Stimulated activated CD4-positive, alpha-beta T cell treated with anti-CD3 and anti-CD28 coated beads, Interleukin-1b, Interleukin-23, amount 100 ng/mL, for 48 hours (primary cell): ENCODE data around the gene RRAS.
"Not testable (repeated sequence)": the region's sequence is repeated elsewhere in the genome, so short reads cannot be mapped to it uniquely, and the experiment has no call there.

Experiments used
- DNase-seq: peaks from one replicate; pipeline ENCODE4 v3.0.0-alpha.2; 2020

The RRAS gene

DNA sequence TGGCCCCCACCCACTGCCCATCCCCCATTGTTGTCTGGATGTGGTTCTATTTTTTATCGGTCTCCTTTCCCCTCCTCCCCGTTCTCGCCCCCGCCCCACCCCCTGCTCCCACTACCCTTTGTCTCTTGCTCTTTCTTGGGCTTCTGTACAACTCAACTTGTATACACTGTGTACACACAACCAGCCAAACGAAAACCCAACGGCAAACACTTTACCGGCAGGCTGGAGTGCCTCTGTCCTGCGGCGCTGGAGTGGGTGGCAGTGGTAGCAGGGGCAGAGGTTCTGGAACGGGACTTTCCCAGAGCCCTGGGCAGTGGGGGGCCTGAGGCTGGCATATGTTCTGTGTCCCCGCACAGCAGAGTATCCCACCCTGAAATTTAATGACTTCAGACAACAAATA is 13.7 kb downstream of the RRAS start:
- no peak for DNase-seq

DNA sequence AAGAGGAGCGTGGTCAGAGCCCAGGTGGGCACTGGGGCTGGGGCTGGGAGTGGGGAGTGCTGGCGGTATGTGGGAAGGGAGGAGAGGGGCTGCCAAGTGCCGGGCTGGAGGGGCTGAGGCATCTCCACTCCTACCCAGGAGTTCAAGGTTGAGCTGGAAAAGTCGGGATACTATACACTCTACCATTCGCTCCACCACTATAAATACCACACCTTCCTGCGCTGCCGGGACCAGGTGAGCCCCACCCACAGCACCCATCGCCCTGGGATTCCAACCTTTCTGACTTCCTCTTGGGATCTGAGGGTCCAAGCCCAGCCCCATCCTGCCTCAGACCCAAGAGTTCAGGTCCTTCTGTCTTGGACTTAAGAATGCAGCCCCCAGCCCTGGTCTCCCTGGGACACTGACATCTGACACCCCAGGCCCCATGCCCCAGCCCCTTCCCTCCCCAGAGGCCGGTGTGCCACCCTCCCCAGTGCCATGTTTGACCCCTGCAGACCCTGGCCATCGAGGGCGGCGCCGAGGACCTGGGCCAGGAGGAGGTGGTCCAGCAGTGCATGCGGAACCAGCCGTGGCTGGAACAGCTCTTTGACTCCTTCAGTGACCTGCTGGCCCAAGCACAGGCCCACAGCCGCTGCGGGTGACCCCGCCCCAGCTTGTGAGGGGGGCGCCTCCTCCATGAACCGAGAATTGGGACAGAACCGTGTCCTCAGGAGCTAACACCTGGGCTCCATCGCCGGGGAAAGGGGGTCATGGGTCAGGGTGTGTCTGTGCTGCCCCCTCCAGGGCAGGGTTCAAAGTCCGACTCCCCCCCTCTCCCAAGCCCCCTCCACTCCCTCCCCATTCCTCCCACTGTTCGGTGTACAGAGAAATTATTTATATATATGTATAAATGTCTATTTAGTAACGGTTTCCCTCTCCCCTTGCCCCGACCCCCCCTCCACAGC is 14.7 kb downstream of the RRAS start:
- no peak for DNase-seq

DNA sequence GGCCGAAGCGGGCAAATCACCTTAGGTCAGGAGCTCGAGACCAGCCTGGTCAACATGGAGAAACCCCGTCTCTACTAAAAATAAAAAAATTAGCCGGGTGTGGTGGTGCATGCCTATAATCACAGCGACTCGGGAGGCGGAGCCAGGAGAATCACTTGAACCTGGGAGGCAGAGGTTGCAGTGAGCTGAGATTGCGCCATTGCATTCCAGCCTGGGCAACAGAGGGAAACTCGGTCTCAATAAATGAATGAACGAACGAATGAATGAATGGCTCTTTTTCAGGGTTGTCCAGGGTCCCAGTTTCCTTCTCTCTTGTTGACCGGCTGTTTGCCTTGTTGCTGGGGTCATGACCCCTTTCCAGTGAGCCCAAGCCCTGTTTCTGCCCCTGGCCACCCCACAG is 22.1 kb downstream of the RRAS start:
- not testable (repeated sequence) for DNase-seq

DNA sequence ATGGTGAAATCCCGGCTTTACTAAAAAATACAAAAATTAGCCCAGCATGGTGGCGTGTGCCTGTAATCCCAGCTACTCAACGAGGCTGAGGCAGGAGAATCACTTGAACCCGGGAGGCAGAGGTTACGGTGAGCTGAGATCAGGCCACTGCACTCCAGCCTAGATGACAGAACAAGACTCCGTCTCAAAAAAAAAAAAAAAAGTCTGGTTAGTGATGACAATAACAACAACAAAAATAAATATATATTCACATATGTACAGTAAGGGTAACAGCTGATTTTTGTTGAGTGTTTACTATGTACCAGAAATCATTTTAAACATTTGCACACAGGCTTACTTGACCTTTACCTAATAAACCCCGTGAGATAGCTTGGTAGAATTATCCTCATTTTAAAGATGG is 23.0 kb downstream of the RRAS start:
- no peak for DNase-seq

DNA sequence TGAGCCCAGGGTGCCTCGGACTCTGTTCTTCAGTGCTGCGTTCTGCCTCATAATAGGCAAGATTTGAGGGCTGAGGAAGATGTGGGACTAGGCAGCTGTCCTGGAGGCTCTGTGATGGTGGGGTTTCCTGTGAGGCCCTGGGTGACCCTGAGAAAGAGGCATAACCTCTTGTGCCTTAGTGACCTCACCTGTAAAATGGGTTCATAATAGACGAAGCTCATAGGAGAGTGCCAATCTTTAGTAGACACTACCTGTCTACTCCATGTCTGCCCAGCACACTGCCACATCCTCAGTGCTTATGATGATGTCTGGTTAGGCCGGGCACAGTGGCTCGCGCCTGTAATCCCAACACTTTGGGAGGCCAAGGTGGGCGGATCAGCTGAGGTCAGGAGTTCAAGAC is 23.4 kb downstream of the RRAS start:
- no peak for DNase-seq

DNA sequence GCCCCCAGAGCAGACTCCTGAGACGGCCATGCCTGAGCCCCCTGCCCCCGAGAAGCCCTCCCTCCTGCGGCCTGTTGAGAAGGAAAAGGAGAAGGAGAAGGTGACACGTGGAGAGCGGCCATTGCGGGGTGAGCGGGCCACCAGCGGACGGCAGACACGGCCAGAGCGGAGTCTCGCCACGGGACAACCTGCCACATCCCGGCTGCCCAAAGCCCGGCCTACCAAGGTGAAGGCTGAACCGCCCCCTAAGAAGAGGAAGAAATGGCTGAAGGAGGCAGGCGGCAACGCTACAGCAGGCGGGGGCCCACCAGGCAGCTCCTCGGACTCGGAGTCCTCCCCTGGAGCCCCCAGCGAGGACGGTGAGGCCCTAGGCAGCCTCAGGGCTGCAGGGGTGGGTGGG is 24.1 kb downstream of the RRAS start:
- DNase-seq: no peak

DNA sequence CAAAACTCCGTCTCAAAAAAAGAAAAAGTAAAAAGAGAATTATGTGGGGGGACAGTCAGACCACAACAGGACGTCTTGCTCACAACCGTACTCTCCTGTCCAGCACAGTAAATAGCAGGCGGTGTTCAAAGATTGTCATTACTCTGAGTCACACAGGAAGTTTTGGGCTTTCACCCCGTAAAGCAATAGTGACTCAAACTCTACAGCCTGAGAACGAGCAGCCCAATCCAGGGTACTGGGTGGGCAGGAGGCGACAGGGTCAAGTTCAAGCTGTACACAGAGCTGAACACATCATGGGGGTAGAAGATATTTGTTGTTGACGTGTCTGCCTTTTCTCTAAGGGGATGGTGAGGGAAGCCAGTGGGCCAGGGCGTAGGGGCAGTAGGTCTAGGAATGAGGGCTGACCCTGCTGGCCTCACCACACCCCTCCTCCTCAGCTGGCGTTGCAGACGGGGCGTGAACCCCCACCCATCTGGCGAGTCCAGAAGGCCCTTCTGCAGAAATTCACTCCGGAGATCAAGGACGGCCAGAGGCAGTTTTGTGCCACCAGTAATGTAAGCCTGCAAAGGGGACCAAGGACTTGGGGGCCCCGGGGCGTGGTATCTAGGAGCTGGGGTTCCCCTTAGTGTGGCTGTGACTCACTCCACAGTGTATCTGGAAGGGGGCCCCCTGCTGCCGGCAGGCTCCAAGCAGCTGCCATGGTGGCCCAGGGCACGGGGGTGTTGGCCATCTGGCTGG is 25.7 kb downstream of the RRAS start:
- DNase-seq: peak; percentile 25

DNA sequence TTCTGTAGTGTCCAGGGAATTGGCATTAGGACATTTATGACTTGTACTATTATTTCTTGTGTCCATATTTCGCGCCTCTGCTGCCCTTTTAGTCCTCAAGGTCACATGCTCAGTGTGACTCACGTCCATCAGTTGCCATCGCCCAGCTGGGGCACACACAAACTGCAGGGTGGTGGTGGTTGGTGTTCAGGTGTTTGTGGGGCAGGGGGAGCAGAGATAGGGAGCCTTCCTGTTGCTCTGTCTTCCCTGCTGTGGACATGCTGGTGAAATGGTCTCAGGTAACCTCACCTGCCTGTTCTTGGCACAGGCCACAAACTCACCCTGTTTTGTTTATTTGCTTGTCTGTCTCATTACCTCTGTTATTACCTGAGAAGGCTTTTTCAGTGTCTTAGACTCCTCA is 26.6 kb downstream of the RRAS start:
- no peak for DNase-seq

DNA sequence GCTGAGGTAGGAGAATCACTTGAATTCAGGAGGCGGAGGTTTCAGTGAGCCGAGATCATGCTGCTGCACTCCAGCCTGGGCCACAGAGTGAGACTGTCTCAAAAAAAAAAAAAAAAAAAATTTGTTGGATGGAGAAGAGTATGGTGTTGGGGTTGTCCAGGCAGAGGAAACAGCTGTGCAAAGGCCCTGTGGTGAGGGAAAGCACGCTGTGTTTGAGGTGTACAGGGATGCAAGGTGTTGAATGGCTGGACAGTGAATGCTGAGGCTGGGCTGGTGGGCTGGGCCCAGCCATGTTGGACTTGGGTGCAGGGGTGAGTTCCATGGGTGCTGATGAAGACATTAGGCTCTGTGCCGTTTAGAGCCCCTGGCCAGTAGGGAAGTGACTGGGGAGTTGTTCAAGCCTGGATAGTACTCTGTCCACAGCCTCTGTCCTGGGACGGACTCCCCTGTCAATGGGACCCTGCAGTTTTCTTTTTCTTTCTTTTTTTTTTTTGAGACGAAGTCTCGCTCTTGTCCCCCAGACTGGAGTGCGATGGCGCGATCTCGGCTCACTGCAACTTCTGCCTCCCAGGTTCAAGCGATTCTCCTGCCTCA is 30.3 kb downstream of the RRAS start:
- DNase-seq: no peak

DNA sequence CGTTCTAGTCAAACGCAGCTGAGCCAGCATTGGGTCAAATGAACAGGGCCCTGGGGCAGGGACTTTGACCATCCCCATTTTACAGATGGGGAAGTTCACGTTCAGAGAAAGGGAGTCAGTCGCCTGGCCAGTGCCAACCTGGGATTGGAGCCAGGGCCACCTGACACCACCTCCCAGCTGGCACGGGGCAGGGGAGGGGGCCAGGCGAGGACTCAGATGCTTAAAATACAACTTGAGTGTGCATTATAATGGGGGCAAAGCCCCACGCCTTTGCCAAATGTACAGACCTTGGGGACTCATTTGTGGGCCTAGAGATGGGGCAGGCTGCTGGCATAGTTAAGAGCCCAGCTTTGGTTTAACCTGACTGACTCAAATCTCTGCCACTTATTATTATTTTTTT is 34.3 kb downstream of the RRAS start:
- no peak for DNase-seq

DNA sequence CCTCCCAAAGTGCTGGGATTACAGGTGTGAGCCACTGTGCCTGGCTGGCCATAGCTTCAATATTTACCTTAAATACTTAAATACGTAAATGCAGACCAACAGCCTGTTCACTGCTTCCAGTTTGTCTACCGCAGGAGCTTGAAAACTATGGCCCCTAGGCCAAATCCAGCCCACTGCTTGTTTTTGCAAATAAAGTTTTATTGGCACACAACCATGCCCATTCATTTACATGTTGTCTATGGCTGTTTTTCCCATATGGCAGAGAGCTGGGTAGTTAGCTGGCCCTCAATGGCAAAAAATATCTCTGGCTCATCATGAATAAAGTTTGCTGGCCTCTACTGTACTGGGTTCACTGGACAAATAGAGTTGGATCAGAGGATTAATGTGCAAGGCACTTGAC is 37.1 kb downstream of the RRAS start:
- DNase-seq: no peak

DNA sequence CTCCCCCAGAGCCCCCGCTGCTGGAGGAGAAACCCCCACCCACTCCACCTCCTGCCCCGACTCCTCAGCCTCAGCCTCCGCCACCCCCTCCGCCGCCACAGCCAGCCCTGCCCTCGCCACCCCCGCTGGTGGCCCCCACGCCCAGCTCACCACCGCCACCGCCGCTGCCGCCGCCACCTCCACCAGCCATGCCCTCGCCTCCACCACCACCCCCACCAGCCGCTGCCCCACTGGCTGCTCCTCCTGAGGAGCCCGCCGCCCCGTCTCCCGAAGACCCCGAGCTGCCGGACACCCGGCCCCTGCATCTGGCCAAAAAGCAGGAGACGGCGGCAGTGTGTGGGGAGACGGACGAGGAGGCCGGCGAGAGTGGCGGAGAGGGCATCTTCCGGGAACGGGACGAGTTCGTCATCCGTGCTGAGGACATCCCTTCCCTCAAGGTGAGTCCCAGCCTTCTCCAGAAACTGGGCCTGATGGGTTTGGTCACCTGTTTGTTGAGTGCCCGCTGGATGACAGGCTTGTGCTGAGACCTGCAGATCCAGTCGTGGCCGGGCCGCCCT is 38.4 kb downstream of the RRAS start:
- DNase-seq: no peak

DNA sequence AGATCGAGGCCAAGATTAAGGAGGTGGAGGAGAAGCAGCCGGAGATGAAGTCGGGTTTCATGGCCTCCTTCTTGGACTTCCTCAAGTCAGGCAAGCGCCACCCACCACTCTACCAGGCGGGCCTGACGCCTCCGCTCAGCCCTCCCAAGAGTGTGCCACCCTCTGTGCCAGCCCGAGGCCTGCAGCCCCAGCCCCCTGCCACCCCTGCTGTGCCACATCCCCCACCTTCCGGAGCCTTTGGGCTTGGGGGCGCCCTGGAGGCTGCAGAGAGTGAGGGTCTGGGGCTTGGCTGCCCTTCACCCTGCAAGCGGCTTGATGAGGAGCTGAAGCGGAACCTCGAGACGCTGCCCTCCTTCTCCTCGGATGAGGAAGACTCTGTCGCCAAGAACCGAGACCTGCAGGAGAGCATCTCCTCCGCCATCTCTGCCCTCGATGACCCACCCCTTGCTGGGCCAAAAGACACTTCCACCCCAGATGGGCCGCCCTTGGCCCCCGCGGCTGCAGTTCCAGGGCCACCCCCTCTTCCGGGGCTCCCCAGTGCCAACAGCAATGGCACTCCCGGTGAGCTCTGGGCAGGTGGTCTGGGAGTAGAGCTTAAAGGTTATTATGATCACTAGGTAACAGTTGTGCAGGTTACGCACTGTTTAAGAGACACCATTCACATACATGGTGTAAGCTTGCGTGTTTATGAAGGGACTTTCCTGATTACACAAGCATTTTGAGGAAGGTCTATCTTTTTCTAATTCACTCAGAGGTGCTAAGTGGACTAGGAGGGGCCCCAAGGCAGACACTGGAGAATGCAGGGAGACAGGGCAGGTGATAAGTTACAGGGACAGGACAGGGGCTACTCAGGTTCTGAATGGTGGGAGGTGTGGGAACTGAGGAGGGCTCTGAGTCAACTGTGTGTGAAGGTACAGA is 40.3 kb downstream of the RRAS start:
- DNase-seq: no peak

DNA sequence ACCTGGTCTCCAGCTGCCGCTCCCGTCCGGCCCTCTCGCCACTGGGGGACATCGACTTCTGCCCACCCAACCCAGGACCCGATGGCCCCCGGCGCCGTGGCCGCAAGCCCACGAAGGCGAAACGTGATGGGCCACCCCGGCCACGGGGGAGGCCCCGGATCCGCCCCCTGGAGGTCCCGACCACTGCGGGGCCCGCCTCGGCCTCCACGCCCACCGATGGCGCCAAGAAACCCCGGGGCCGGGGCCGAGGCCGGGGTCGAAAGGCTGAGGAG is 42.3 kb downstream of the RRAS start:
- no peak for DNase-seq

DNA sequence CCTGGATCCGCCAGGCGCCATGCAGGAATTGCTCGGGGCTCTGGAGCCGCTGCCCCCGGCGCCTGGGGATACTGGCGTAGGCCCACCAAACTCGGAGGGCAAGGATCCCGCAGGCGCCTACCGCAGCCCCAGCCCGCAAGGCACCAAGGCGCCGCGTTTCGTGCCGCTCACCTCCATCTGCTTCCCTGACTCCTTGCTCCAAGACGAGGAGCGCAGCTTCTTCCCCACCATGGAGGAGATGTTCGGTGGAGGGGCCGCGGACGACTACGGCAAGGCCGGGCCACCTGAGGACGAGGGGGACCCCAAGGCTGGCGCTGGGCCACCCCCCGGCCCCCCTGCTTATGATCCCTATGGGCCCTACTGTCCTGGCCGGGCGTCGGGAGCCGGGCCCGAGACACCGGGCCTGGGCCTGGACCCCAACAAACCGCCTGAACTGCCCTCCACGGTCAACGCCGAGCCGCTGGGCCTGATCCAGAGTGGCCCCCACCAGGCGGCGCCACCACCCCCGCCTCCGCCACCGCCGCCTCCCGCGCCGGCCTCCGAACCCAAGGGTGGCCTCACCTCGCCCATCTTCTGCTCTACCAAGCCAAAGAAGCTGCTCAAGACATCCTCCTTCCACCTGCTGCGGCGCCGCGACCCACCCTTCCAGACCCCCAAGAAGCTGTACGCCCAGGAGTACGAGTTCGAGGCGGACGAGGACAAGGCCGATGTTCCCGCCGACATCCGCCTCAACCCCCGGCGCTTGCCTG is 42.8 kb downstream of the RRAS start:
- DNase-seq: no peak

DNA sequence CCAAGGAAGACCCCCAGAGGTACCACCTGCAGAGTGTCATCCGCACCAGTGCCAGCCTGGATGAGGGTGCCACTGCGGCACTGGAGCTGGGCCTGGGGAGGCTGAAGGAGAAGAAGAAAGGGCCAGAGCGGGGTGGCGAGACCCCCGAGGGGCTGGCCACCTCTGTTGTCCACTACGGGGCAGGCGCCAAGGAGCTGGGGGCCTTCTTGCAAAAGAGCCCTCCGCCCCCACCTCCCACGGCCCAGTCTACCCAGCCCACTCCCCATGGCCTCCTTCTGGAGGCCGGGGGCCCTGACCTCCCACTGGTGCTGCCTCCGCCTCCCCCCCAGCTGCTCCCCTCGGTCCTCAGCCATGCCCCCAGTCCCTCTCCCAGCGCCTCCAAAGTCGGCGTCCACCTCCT is 43.5 kb downstream of the RRAS start:
- no peak for DNase-seq

DNA sequence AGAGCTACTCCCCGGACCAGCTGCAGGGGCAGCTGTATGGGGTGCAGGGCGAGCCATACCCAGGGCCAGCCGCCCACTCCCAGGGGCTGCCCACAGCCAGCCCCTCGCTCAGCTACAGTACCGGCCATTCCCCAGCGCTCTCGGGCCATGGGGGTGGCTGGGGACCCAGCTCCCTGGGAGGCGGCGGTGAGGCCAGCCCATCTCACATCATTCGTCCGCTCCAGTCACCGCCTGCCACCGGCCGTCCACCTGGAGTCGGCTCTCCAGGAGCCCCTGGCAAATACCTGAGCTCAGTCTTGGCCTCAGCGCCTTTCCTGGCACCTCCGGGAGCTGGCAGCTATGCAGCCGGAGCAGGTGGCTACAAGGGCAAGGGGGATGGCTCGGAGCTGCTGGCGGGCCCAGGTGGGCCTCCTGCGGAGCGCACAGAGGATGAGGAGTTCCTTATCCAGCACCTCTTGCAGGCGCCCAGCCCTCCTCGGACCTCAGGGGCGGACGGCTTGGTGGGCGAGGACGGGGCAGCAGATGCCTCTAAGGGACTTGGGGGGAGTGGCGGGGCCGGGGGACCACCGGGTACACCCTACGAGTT is 44.0 kb downstream of the RRAS start:
- DNase-seq: no peak

DNA sequence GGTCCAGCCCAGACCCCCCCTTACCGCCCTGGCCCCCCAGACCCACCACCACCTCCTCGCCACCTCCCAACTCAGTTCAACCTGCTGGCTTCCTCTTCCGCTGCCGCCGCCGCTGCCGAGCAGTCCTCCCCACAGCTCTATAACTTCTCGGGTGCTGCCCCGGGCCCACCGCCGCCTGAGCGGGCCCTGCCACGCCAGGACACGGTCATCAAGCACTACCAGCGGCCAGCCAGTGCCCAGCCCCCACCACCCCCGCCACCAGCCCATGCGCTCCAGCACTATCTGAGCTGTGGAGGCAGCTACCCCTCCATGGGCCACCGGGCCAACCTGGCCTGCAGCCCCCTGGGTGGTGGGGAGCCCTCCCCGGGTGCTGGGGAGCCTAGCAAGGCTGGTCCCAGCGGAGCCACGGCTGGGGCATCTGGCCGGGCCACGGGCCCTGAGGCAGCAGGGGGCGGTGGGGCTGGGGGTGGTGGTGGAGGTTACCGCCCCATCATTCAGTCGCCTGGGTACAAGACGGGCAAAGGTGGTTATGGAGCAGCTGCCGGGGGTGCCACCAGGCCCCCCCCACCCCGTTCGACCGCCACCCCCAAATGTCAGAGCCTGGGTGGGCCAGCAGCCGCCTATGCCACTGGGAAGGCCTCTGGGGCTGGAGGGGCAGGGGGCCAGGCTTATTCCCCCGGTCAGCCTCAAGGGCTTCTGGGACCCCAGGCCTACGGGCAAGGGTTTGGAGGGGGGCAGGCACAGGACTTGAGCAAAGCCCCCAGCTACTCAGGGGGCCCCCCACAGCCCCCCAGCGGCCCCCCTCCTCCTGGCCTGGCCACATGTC is 44.7 kb downstream of the RRAS start:
- DNase-seq: no peak

DNA sequence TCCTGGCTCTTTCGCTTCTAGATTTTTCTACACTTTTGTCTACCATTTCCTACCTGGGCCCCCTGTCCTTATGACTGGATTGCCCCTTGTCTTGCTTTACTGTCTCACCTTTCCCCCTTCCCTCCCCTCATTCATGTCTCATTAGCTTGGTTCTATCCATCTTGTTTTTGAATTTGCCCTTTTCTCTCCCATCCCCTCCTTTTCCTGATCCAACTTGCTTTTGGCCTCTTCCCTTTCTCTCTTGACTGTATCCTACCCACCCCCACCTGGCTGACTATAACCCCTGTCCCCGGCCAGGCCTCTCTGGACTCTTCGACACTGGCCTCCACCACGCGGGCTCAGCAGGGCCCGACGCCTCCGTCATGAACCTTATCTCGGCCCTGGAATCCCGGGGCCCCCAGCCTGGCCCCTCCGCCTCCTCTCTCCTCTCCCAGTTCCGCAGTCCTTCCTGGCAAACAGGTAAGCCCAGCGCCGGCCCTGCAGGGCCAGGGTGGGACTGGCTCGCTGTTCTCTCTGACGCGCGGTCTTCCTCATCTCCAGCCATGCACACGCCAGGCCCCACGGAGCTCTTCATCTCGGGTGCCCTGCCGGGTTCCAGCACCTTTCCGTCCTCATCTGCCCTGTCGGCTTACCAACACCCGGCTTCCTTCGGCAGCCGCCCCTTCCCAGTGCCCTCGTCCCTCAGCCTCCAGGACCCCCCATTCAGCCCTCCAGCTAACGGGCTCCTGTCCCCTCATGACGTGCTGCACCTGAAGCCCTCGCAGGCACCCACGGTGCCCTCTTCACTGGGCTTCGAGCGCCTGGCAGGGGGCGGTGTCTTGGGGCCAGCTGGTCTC is 45.6 kb downstream of the RRAS start:
- DNase-seq: no peak
